ENCODE data around the gene MTX3.

DNA sequence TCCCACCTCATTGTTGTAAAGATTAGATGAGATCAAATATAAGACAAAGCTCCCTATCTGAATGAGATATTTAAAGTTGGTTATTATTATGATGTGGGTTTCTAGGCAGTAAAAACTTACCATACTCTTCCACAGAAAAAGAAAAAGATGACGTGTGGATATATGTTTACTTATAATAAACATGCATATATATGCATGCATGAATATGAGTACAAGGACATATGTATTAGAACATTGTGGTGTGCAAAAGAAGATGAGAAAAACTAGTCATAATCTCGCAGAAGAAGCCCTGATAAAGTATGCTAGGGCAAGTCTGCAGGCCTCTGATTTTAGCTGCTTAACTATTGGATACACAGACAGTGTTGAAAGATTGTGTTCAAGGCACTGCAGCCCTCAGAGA, 34.0 kb upstream of the MTX3 start:
- TF ChIP-seq, protein P1, sequence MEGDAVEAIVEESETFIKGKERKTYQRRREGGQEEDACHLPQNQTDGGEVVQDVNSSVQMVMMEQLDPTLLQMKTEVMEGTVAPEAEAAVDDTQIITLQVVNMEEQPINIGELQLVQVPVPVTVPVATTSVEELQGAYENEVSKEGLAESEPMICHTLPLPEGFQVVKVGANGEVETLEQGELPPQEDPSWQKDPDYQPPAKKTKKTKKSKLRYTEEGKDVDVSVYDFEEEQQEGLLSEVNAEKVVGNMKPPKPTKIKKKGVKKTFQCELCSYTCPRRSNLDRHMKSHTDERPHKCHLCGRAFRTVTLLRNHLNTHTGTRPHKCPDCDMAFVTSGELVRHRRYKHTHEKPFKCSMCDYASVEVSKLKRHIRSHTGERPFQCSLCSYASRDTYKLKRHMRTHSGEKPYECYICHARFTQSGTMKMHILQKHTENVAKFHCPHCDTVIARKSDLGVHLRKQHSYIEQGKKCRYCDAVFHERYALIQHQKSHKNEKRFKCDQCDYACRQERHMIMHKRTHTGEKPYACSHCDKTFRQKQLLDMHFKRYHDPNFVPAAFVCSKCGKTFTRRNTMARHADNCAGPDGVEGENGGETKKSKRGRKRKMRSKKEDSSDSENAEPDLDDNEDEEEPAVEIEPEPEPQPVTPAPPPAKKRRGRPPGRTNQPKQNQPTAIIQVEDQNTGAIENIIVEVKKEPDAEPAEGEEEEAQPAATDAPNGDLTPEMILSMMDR (IDR thresholded peaks at IDR 0.05), result no peak
- TF ChIP-seq POLR2A (IDR thresholded peaks at IDR 0.05) (no peak), EP300 (IDR thresholded peaks at IDR 0.05) (no peak), POLR2AphosphoS5 (IDR thresholded peaks at IDR 0.05) (no peak)

Measured in upper lobe of left lung (tissue), 4 donors.